Measurements from ENCODE around the gene TARM1. TPM values are rescaled to one million over a fixed set of nuclear protein-coding genes. Genes with fewer than 3 reads are reported as not detected.

Gene TARM1
- total RNA-seq, 1 donor from 2014 or later = not detected

DNA sequence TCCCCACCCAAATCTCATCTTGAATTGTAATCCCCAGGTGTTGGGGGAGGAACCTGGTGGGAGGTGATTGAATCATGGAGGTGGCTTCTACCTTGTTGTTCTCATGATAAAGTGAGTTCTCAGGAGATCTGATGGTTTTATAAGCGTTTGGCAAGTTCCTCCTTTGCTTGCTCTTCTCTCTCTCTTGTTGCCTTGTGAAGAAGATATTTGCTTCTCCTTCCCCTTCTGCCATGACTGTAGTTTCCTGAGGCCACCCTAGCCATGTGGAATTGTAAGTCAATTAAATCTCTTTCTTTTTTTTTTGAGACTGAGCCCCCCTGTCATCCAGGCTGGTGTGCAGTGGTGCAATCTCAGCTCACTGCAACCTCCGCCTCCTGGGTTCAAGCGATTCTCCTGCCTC, 51.9 kb downstream of the TARM1 start:
- H2AFZ ChIP-seq (replicated peaks) = no peak overlapping the region
- H3F3A ChIP-seq (ENCODE audit: low read depth) = peaks cover 9% of the 10 kb centered on the region
- no peaks in the 10 kb centered on the region for H3K79me2 ChIP-seq (ENCODE audit: low read depth)
- no peak overlapping the region for H3K4me3 ChIP-seq
- no peaks in the 10 kb centered on the region for H3K4me1 ChIP-seq
- H3K27ac ChIP-seq = no peak overlapping the region
- DNase-seq (ENCODE audit: low spot score) = no peak
- TF ChIP-seq EZH2 (IDR thresholded peaks at IDR 0.05) (no peak), CTCF (IDR thresholded peaks at IDR 0.05) (no peak), EZH2phosphoT487 (IDR thresholded peaks at IDR 0.05) (no peak)
- H4K20me1 ChIP-seq (ENCODE audit: low read depth) = no peaks in the 10 kb centered on the region
- H3K9me3 Mint-ChIP-seq = no peaks in the 10 kb centered on the region
- no peak overlapping the region for H3K9ac ChIP-seq
- H3K36me3 Mint-ChIP-seq = no peaks in the 10 kb centered on the region
- H3K27ac Mint-ChIP-seq = no peak overlapping the region
- no peaks in the 10 kb centered on the region for H3K9me3 ChIP-seq (ENCODE audit: low read depth)
- H3K27me3 ChIP-seq = peaks cover 2% of the 10 kb centered on the region
- no peaks in the 10 kb centered on the region for H3K36me3 ChIP-seq
- no peak overlapping the region for H3K4me2 ChIP-seq
- no peak overlapping the region for H3K4me3 Mint-ChIP-seq
- H3K4me1 Mint-ChIP-seq = peaks cover 2% of the 10 kb centered on the region
- H3K27me3 Mint-ChIP-seq (ENCODE audit: insufficient read depth, low read depth) = peaks cover 9% of the 10 kb centered on the region

GRCh38 chr19:54026656-54027055, 54.5 kb downstream of the TARM1 start:
- H3K9me3 ChIP-seq (ENCODE audit: low read depth) = no peaks in the 10 kb centered on the region
- TF ChIP-seq EZH2 (IDR thresholded peaks at IDR 0.05) (no peak), EZH2phosphoT487 (IDR thresholded peaks at IDR 0.05) (no peak), CTCF (IDR thresholded peaks at IDR 0.05) (no peak)
- peaks cover 8% of the 10 kb centered on the region for H3K27me3 Mint-ChIP-seq (ENCODE audit: insufficient read depth, low read depth)
- H3F3A ChIP-seq (ENCODE audit: low read depth) = peaks cover 3% of the 10 kb centered on the region
- H4K20me1 ChIP-seq (ENCODE audit: low read depth) = no peaks in the 10 kb centered on the region
- no peak overlapping the region for H3K4me3 ChIP-seq
- H3K27ac Mint-ChIP-seq = no peak overlapping the region
- H2AFZ ChIP-seq (replicated peaks) = no peak overlapping the region
- H3K27ac ChIP-seq = no peak overlapping the region
- peaks cover 3% of the 10 kb centered on the region for H3K27me3 ChIP-seq
- H3K4me1 Mint-ChIP-seq = peaks cover 11% of the 10 kb centered on the region
- DNase-seq (ENCODE audit: low spot score) = no peak
- no peak overlapping the region for H3K4me2 ChIP-seq
- H3K9ac ChIP-seq = no peak overlapping the region
- no peaks in the 10 kb centered on the region for H3K79me2 ChIP-seq (ENCODE audit: low read depth)
- H3K4me1 ChIP-seq = no peaks in the 10 kb centered on the region
- H3K36me3 ChIP-seq = no peaks in the 10 kb centered on the region
- H3K9me3 Mint-ChIP-seq = peaks cover under 1% of the 10 kb centered on the region
- H3K4me3 Mint-ChIP-seq = no peak overlapping the region
- H3K36me3 Mint-ChIP-seq = no peaks in the 10 kb centered on the region

- Histone ChIP-seq H3K9me3 (ENCODE audit: low read depth) (no peaks in the 10 kb centered on the region), H3K27me3 (peaks cover 3% of the 10 kb centered on the region), H3K27ac (no peak overlapping the region), H3K36me3 (no peaks in the 10 kb centered on the region), H3F3A (ENCODE audit: low read depth) (no peaks in the 10 kb centered on the region), H3K9ac (no peak overlapping the region), H3K79me2 (ENCODE audit: low read depth) (no peaks in the 10 kb centered on the region), H4K20me1 (ENCODE audit: low read depth) (no peaks in the 10 kb centered on the region), H3K4me2 (no peak overlapping the region), H3K4me3 (no peak overlapping the region), H2AFZ (replicated peaks) (no peak overlapping the region), H3K4me1 (no peaks in the 10 kb centered on the region)
- DNase-seq (ENCODE audit: low spot score) = no peak
- Mint-ChIP-seq H3K4me3 (no peak overlapping the region), H3K4me1 (peaks cover 19% of the 10 kb centered on the region), H3K27me3 (ENCODE audit: insufficient read depth, low read depth) (peaks cover 15% of the 10 kb centered on the region), H3K36me3 (no peaks in the 10 kb centered on the region), H3K9me3 (peaks cover 4% of the 10 kb centered on the region), H3K27ac (no peak overlapping the region)
- TF ChIP-seq EZH2phosphoT487 (IDR thresholded peaks at IDR 0.05) = no peak
- no peak for TF ChIP-seq CTCF (IDR thresholded peaks at IDR 0.05)
- TF ChIP-seq EZH2 (IDR thresholded peaks at IDR 0.05) = no peak
Measured at GRCh38 chr19:54024660-54025059, 56.5 kb downstream of the TARM1 start.

All from neural progenitor cell (in vitro differentiated cells).